ENCODE results near the gene CLTCL1. TPM values are rescaled to one million over a fixed set of nuclear protein-coding genes. Genes with fewer than 3 reads are reported as not detected.

Gene CLTCL1
- total RNA-seq, 4 donors from 2014 or later, result 111 to 311 (median 215) TPM

- intact Hi-C loops (cut with DNase I; ENCODE audit: low total_unique reads) (no loop called here), in situ Hi-C loops (cut with MboI; ENCODE audit: low sequenced_read_pairs in 4 of 4) (no loop called here)
- no peak for DNase-seq
- H3K9me3 ChIP-seq, result no peaks in the 10 kb centered on the region
- no peak for ATAC-seq
- TF ChIP-seq CTCF (IDR thresholded peaks at IDR 0.05 in 4 of 5, conservative IDR thresholded peaks at IDR 0.05 in 1 of 5) (no peak), POLR2A (IDR thresholded peaks at IDR 0.05) (no peak)
- peak overlapping the region in 1 of 4 donors; percentile 92 for H3K4me3 ChIP-seq
- peak overlapping the region; percentile 92 to 97 (median 93) for H3K27ac ChIP-seq
- peaks cover 0 to 9% of the 10 kb centered on the region in 2 donors for H3K36me3 ChIP-seq
- peaks cover 47 to 63% of the 10 kb centered on the region in 2 donors for H3K4me1 ChIP-seq
- peaks cover 7 to 13% (median 13%) of the 10 kb centered on the region in 3 donors for H3K27me3 ChIP-seq
Measured at GRCh38 chr22:19173047-19174035, 118.2 kb downstream of the CLTCL1 start.

- peaks cover 47 to 57% of the 10 kb centered on the region in 2 donors for H3K4me1 ChIP-seq
- peak overlapping the region; percentile 92 to 97 (median 93) for H3K27ac ChIP-seq
- intact Hi-C loops (cut with DNase I; ENCODE audit: low total_unique reads), result no loop called here
- peak; percentile 1 to 7 for ATAC-seq
- no peaks in the 10 kb centered on the region for H3K9me3 ChIP-seq
- peaks cover 15 to 23% (median 22%) of the 10 kb centered on the region in 3 donors for H3K27me3 ChIP-seq
- in situ Hi-C loops (cut with MboI; ENCODE audit: low sequenced_read_pairs in 4 of 4), result no loop called here
- no peak for TF ChIP-seq POLR2A (IDR thresholded peaks at IDR 0.05)
- no peak for TF ChIP-seq CTCF (IDR thresholded peaks at IDR 0.05 in 4 of 5, conservative IDR thresholded peaks at IDR 0.05 in 1 of 5)
- peak in 1 of 2 donors; percentile 26 for DNase-seq
- peak overlapping the region; percentile 86 to 98 (median 93) for H3K4me3 ChIP-seq
- H3K36me3 ChIP-seq, result peaks cover 0 to 9% of the 10 kb centered on the region in 2 donors
Measured at GRCh38 chr22:19172213-19173046, 119.1 kb downstream of the CLTCL1 start.

- intact Hi-C loops (cut with DNase I; ENCODE audit: low total_unique reads) (no loop called here), in situ Hi-C loops (cut with MboI; ENCODE audit: low sequenced_read_pairs in 4 of 4) (no loop called here)
- Histone ChIP-seq H3K36me3 (no peaks in the 10 kb centered on the region), H3K27ac (peak overlapping the region in 1 of 4 donors; percentile 97), H3K4me1 (peaks cover 37 to 50% of the 10 kb centered on the region in 2 donors), H3K9me3 (no peaks in the 10 kb centered on the region), H3K4me3 (peak overlapping the region in 2 of 4 donors; percentile 35 to 36), H3K27me3 (peaks cover 23 to 40% (median 30%) of the 10 kb centered on the region in 3 donors)
- no peak for DNase-seq
- TF ChIP-seq POLR2A (IDR thresholded peaks at IDR 0.05), result no peak
- no peak for TF ChIP-seq CTCF (IDR thresholded peaks at IDR 0.05 in 4 of 5, conservative IDR thresholded peaks at IDR 0.05 in 1 of 5)
- no peak for ATAC-seq
Measured at GRCh38 chr22:19169947-19170318, 121.6 kb downstream of the CLTCL1 start.

- DNase-seq (no peak), ATAC-seq (no peak)
- no peaks in the 10 kb centered on the region for H3K9me3 ChIP-seq
- H3K4me1 ChIP-seq, result peaks cover 30 to 44% of the 10 kb centered on the region in 2 donors
- H3K4me3 ChIP-seq, result peak overlapping the region in 3 of 4 donors; percentile 28 to 36 (median 35)
- TF ChIP-seq CTCF (IDR thresholded peaks at IDR 0.05 in 4 of 5, conservative IDR thresholded peaks at IDR 0.05 in 1 of 5) (no peak), POLR2A (IDR thresholded peaks at IDR 0.05) (no peak)
- no peaks in the 10 kb centered on the region for H3K36me3 ChIP-seq
- H3K27ac ChIP-seq, result no peak overlapping the region
- in situ Hi-C loops (cut with MboI; ENCODE audit: low sequenced_read_pairs in 4 of 4), result no loop called here
- H3K27me3 ChIP-seq, result peaks cover 25 to 44% (median 36%) of the 10 kb centered on the region in 3 donors
- intact Hi-C loops (cut with DNase I; ENCODE audit: low total_unique reads), result no loop called here
Measured at GRCh38 chr22:19169002-19169946, 122.2 kb downstream of the CLTCL1 start.

Measured in gastrocnemius medialis (tissue), 4 donors.